ENCODE results near the gene ENSA.
"Not testable (repeated sequence)": the region's sequence is repeated elsewhere in the genome, so short reads cannot be mapped to it uniquely, and the experiment has no call there.

Gene ENSA

GRCh38 chr1:150575518-150576366 is 53.7 kb downstream of the ENSA start:
- H3K27ac ChIP-seq (ENCODE audit: insufficient read depth, low read depth, low read length, poor library complexity, severe bottlenecking) = no peak overlapping the region
- peaks cover 17% of the 10 kb centered on the region for H3K4me1 ChIP-seq (ENCODE audit: control insufficient read depth, insufficient read depth, low read length)
- peaks cover 51% of the 10 kb centered on the region for H3K36me3 ChIP-seq (ENCODE audit: control insufficient read depth, insufficient read depth, low read length)

GRCh38 chr1:150575072-150575489 is 54.3 kb downstream of the ENSA start:
- H3K36me3 ChIP-seq (ENCODE audit: control insufficient read depth, insufficient read depth, low read length) = peaks cover 51% of the 10 kb centered on the region
- peaks cover 17% of the 10 kb centered on the region for H3K4me1 ChIP-seq (ENCODE audit: control insufficient read depth, insufficient read depth, low read length)
- H3K4me3 ChIP-seq (ENCODE audit: insufficient read depth, low read depth, low read length) = peak overlapping the region; percentile 96

More at GRCh38 chr1:150575518-150576366, 53.7 kb downstream of the ENSA start:
- Histone ChIP-seq H3K27me3 (ENCODE audit: control insufficient read depth, insufficient read depth, low read length, poor library complexity, severe bottlenecking) (no peaks in the 10 kb centered on the region), H3K9me3 (ENCODE audit: control insufficient read depth, low read length) (no peaks in the 10 kb centered on the region), H3K4me3 (ENCODE audit: insufficient read depth, low read depth, low read length) (peak overlapping the region; percentile 96)
- 53% methylated on average over 1 of the region's 1 CpG for WGBS, 2 experiments

GRCh38 chr1:150574260-150575071 is 54.9 kb downstream of the ENSA start:
- H3K36me3 ChIP-seq (ENCODE audit: control insufficient read depth, insufficient read depth, low read length) = peaks cover 51% of the 10 kb centered on the region
- no peak overlapping the region for H3K4me3 ChIP-seq (ENCODE audit: insufficient read depth, low read depth, low read length)
- H3K27me3 ChIP-seq (ENCODE audit: control insufficient read depth, insufficient read depth, low read length, poor library complexity, severe bottlenecking) = no peaks in the 10 kb centered on the region
- no peak overlapping the region for H3K27ac ChIP-seq (ENCODE audit: insufficient read depth, low read depth, low read length, poor library complexity, severe bottlenecking)
- no peaks in the 10 kb centered on the region for H3K9me3 ChIP-seq (ENCODE audit: control insufficient read depth, low read length)
- peaks cover 23% of the 10 kb centered on the region for H3K4me1 ChIP-seq (ENCODE audit: control insufficient read depth, insufficient read depth, low read length)
- WGBS, 2 experiments = 91% methylated on average over 4 of the region's 6 CpGs

More at GRCh38 chr1:150575072-150575489, 54.3 kb downstream of the ENSA start:
- H3K27ac ChIP-seq (ENCODE audit: insufficient read depth, low read depth, low read length, poor library complexity, severe bottlenecking) = no peak overlapping the region
- no peaks in the 10 kb centered on the region for H3K9me3 ChIP-seq (ENCODE audit: control insufficient read depth, low read length)
- no peaks in the 10 kb centered on the region for H3K27me3 ChIP-seq (ENCODE audit: control insufficient read depth, insufficient read depth, low read length, poor library complexity, severe bottlenecking)
- 99% methylated on average over 3 to 4 of the region's 4 CpGs for WGBS, 2 experiments

GRCh38 chr1:150573648-150574071 is 55.8 kb downstream of the ENSA start:
- H3K4me1 ChIP-seq (ENCODE audit: control insufficient read depth, insufficient read depth, low read length) = peaks cover 30% of the 10 kb centered on the region
- not testable (repeated sequence) for H3K27me3 ChIP-seq (ENCODE audit: control insufficient read depth, insufficient read depth, low read length, poor library complexity, severe bottlenecking); H3K9me3 ChIP-seq (ENCODE audit: control insufficient read depth, low read length); H3K4me3 ChIP-seq (ENCODE audit: insufficient read depth, low read depth, low read length); H3K27ac ChIP-seq (ENCODE audit: insufficient read depth, low read depth, low read length, poor library complexity, severe bottlenecking)
- WGBS, 2 experiments = 89% methylated on average over 13 of the region's 13 CpGs
- H3K36me3 ChIP-seq (ENCODE audit: control insufficient read depth, insufficient read depth, low read length) = peaks cover 51% of the 10 kb centered on the region

GRCh38 chr1:150572918-150573647 is 56.3 kb downstream of the ENSA start:
- H3K27ac ChIP-seq (ENCODE audit: insufficient read depth, low read depth, low read length, poor library complexity, severe bottlenecking) = no peak overlapping the region
- peaks cover 51% of the 10 kb centered on the region for H3K36me3 ChIP-seq (ENCODE audit: control insufficient read depth, insufficient read depth, low read length)
- H3K9me3 ChIP-seq (ENCODE audit: control insufficient read depth, low read length) = no peaks in the 10 kb centered on the region
- WGBS, 2 experiments = 95 to 98% methylated on average over 4 of the region's 4 CpGs
- no peaks in the 10 kb centered on the region for H3K27me3 ChIP-seq (ENCODE audit: control insufficient read depth, insufficient read depth, low read length, poor library complexity, severe bottlenecking)
- H3K4me3 ChIP-seq (ENCODE audit: insufficient read depth, low read depth, low read length) = no peak overlapping the region
- peaks cover 33% of the 10 kb centered on the region for H3K4me1 ChIP-seq (ENCODE audit: control insufficient read depth, insufficient read depth, low read length)
